NCI-H1092 (cell line): ENCODE data around the gene CCSER2.
"Not testable (repeated sequence)": the region's sequence is repeated elsewhere in the genome, so short reads cannot be mapped to it uniquely, and the experiment has no call there.

Source experiments
- DNase-seq: peaks from one replicate; lab custom pipeline; 2025; lab: John Stamatoyannopoulos, UW

CCSER2 gene

DNA sequence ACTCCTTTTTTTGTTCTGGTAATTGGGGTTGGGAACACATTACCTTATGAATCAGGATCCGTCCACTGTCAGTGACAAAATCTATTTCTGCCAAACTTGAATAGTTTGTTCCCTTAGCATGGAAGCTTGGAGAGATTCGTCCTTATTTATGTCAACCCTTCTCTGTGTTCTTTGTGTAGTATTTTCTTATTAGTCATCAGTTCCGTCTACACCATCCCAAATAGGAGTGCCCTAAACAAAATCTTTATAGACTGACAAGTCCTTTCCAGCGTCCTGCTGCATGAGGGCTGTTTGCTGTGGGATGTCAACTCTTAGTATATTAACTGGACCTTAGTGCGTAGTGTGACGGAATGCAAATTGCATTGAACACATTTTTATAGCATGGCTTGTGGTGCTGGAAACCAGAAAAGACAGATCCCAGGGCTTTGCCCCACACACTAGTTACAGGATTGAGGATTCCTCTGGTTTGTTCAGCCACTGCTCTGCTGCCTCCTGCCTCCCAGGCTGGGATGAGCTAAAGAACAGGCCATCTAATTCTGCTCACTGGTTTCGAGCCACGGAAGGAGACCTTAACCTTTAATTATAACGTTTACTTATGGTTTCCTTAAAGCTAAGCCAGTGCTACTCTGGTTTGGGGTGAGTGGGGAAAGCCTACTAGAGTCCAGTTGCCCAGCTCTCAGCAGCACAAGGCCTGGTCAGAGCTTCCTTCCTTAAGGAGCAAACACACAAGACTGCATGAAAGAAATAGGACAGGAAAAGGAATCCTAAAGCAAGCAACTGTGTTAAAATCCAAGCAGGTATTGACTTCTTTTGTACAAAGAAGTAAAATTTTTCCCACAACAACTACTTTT lies 194.4 kb downstream of the CCSER2 start:
- DNase-seq, result no peak

DNA sequence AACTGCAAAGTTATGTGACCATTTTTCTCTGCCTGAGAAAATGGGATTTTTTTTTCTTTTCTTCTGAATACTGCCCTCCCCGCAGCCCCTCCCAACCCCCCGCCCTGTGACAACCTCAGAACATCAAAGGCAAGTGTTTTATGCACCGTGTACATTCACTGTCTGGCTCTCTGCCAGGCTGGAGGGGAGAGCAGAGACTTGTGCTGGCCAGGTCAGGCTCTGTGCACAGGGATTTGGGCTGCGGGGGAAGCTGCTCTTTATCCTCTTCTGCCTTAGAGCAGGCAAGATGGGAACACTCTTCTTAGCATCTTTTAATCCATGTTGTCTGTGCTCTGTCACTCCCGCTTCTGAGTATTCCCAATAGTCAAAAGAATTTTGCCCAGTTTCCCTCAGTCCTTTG lies 195.1 kb downstream of the CCSER2 start:
- DNase-seq, result no peak

DNA sequence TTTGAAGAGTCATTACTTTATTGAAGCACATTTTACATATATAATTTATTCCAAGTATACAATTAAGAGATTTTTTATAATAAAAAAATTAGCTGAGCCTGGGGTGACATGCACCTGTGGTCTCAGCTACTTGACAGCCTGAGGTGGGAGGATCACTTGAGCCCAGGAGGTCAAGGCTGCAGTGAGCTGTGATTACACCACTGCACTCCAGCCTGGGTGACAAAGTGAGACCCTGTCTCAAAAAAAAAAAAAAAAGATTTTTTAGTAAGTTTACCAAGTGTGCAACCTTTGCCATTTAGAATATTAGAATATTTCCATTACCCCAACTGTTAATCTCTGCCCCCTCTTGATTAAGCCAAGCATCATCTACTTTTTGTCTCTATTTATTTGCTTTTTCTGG lies 196.0 kb downstream of the CCSER2 start:
- DNase-seq, result no peak

DNA sequence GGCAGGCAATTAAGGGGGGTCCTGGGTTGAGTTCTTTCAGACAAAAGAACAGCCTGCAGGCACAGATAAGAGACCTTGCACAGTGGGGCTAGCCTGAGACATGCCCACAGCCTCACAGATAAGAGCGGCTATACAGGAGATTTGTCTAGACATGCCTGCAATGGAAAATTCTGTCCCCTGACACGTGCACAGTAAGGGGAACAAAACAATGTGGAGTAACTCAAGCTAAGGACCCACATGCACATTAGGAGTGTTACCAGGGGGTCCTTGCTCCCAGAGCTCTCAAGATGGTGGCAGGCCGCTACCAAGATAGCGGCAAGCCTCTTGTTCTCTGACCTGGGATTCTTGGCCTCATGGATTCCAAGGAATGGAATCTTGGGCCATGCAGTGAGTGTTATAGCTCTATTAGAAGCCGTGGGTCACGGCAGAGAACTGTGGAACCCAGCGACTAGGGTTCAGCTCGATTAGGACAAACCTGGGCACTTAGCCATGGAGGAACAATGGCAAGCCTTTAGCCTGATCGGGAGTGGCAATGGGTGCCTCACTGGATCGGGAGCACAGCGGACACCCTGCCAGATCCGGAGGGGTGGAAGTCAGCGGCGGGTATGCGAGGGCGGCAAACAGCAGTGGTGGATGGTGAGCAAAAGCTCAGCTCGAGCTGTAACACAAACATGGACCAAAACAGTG lies 196.9 kb downstream of the CCSER2 start:
- DNase-seq, result no peak

DNA sequence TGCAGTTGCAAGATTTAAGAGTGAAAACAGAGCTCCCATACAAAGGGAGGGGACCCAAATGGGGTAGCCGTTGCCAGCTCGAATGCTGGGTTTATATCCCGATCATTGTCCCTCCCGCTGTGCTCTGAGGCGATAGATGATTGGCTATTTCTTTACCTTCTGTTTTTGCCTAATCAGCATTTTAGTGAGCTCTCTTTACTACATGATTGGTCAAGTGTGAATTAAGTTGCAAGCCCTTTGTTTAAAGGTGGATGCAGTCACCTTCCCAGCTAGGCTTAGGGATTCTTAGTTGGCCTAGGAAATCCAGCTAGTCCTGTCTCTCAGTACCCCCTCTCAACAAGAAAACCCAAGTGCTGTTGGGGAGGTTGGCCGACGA lies 197.4 kb downstream of the CCSER2 start:
- not testable (repeated sequence) for DNase-seq

DNA sequence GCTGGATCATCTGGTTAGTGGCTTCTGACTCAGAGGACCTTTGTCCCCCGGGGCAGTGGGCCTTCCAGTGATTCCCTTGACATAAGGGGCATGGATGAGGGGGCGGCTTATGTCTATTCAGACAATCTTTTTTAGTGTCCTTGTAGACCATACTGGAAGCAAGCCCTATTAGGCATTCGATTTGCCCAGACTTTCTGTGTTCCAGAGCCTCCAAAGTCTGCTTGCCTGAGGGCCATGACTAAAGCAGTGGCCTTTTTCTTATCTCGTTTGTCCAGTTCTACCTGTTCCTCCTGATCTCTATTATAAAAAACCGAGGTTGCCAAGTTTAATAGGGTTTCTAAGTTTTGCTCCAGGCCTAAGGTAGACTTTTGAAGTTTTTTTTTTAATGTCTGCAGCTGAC lies 199.0 kb downstream of the CCSER2 start:
- DNase-seq, result not testable (repeated sequence)

DNA sequence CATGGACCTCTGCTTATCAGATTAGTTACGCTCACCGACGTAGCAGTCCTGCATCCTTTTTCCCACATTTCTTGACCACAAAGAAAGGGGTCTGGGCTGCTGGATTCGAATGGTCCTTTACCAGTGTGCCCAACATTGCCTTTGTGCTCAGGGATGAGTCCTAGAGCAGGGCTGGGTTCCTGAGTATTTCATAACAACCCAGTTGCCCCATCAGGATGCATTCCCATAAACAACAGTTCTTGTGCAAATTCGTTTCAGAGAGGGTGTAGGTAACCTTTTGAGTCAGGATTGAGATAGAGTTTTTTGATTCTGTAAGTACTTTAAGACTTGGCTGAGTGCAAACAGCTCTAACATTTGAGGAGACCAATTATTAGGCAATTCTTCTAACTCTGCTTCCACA lies 200.1 kb downstream of the CCSER2 start:
- not testable (repeated sequence) for DNase-seq

DNA sequence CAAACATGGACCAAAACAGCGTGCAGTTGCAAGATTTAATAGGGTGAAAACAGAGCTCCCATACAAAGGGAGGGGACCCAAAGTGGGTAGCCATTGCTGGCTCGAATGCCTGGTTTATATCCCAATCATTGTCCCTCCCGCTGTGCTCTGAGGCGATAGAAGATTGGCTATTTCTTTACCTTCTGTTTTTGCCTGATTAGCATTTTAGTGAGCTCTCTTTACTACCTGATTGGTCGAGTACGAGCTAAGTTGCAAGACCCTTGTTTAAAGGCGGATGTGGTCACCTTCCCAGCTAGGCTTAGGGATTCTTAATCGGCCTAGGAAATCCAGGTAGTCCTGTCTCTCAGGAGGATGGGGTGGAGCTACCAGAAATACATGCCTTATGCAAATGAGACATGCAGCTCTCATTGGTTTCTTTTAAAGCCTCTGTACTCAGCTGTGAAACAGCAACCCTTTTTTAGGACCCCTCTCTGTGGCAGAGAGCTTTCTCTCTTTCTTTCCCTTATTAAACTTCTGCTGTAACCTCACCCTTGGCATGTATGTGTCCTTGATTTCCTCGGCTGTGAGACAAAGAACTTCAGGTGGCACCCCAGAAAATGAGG lies 202.4 kb downstream of the CCSER2 start:
- no peak for DNase-seq

DNA sequence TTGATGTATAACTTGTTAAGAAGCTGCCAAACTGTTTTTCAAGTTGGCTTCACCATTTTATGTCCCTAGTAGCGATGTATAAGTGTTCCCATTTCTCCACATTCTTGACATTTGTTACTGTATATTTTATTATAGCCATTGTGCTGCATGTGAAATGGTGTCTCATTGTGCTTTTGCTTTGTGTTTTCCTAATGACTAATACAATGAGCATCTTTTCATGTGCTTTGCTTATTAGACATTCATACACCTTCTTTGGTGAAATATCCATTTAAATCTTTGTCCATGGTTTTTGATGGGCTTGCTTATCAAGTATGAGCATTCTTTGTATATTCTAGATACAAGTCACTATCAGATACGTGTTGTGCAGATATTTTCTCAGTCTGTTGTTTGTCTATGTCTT lies 203.0 kb downstream of the CCSER2 start:
- no peak for DNase-seq

DNA sequence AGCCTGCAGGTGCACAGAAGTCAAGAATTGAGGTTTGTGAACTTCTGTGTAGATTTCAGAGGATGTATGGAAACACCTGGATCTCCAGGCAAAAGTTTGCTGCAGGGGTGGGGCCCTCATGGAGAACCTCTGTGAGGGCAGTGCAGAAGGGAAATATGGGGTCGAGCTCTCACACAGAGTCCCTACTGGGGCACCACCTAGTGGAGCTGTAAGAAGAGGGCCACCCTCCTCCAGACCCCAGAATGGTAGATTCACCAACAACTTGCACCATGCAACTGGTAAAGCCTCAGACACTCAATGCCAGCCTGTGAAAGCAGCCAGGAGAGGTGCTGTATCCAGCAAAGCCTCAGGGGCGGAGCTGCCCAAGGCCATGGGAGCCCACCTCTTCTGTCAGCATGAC lies 205.8 kb downstream of the CCSER2 start:
- DNase-seq, result no peak

DNA sequence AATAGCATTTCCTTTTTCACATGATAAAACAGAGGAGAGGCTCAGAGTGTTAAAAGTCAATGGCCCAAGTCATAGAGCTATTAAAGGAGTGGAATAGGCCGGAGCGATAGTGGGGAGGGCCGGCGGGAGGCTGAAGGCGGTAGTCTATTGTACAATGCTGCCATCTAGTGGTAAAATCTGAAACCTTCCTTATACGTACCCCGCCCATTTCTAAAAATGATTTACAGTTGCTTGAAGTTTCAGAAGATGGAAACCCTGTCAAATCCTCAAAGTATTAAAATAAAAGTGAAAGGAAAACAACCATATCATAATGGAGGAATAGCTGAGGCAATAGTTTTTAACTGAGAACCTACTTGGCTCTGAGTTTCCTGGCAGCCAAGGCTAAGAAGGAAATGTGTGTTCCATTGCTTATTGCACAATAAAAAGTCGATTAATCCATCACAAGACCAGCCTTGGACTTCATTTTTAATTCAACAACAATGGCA lies 209.1 kb downstream of the CCSER2 start:
- peak; percentile 53 for DNase-seq

DNA sequence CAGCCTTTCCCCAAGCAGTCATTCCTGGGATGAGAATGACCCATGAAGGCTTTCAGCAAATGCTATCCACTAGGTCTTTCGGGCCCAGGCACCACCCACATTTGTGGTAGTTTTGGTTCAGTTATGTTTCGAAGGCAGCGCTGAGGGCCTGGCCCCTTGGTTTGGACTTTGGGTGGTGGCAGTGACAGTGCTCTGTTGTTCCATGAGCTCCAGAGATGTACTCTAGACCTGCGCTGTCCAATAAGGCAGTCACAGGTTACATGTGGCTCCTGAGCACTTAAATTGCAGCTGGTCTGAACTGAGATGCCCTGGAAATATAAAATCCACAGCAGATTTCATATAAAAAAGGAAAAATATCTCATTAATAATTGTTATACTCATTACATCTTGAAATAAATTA lies 209.6 kb downstream of the CCSER2 start:
- DNase-seq, result no peak

DNA sequence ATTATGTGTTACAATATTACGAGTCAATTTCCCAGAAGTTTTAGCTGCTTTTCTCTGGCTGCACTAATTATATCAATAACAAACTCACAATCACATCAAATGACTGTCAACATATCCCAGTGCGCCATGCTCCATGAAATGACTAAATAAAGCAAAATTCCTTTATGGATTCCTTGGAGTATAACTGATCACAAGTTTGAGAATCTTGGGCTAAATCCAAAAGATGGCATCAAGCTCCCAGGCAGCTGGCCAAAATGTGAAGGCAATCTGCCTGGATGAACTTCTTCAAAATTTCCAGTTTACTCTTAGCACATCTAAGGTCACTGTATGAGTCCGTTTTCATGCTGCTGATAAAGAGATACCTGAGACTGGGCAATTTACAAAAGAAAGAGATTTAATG lies 210.8 kb downstream of the CCSER2 start:
- no peak for DNase-seq

DNA sequence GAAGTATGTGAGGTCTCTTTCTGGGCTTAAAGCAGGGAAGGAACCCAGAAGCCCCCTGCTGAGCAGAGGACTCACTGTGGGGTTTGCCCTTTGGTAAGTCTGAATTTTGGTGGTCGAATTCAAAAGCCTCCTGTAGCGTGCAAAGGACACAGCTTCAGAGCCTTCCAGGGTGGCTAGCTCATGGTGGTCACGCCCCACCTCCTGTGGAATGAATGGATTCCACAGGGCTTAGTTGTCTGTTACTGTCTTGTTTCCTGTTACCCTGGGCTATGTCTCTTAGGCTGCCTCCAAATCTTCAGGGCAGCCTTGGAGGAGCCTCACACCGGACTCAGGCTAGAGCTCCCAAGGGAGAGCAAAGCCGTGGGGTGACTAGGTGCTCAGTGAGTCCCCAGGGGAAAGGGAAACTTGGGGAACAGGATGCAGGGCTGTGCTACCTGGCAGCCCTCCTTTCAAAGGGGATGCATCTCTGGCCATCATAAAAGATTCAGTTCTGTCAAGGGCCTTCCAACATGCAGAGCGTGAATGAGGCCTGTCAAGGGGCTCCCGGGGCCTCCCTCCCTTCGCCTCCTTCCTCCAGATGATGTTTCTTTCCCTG lies 211.7 kb downstream of the CCSER2 start:
- no peak for DNase-seq

DNA sequence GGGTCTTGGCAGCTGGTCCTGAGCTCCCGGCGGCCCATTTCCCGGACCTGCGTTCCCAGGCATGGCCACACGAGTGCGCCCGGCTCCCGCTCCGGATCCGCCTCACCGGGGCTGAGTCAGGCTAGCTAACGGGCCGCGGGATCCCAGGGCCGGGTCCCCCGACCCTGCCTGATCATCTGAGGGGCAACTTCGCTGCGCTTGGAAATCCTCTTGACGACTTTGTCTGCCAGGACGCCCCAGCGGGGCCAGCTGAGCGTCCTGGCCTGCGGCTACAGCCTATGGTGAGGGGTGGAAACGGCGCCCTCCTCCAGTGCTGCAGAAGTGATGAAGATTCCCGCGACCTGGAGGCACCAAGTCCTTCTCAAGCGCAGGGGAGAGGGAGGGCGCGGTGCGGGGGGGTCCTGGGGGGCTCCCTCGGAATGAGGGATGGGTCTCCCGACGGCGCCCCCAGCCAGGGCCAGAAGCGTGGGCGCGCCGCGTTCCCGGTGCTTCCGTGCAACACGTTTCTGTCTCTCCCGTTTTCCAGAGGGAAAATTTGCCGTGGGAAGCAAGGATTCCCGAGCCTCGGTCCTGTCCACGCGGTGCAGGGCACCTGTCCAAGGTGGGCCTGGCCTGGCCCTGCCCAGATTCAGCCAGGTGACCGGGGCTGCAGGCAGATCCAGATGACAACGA lies 212.4 kb downstream of the CCSER2 start:
- DNase-seq, result no peak

DNA sequence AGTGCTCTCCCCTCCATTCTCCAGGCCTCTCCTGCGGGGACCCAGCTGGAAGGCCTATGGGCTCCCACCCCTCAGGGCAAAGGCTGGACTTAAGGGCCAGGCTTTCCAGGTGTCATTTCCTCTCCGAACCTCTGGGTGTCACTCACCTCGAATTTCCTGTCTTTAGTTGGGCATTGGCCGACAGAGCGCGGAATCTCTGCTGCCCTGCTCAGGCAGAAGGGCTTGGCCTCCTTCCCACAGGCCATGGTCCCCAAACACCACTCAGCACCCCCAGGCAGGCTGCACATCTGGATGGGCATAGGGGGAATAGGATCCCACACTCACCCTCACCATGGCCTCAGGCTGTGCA lies 212.9 kb downstream of the CCSER2 start:
- no peak for DNase-seq

DNA sequence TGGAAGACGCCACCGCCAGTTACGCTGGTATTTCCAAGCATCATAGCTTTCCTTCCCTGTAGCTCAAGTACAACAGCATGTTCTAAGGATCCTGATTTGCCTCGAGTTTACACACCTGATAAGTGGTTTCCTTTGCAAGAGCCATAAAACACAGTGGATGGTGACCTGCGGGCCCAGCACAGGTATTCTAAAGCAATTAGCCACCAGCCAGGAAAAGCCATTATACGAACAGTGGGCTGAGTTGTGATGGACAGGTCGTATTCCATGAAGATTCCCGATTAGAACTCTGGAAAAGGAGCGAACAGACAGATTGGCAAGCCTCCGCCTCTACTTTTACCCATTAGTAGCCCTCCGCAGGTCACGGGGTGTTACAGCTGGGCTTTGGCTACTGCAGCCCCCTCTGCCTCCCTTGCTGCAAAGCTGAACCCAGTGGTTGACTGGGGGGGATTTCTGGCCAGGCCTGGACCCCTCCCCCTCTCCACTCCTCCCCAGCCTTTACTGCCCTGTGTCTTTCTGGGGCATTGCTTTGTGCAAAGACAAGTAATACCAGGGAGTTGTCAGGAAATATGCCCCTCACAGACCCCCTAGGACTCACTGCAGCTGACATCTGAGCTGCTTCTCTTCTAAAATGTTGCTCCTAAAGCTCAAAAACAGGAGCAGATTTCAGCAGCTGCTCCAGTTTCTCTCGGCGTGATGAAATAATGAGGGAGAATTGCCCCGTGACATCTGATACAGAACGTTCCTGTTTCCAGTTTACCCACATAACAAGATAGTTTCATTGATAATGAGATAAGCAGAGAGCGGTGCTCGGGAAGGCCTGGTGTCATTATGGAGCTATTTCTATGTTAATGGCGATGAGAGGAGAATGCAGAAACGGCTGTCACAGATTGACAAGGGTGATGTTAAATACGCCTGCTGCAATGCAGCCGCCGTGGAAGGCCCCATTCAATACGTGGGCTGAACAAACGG lies 214.4 kb downstream of the CCSER2 start:
- DNase-seq, result peak; percentile 17

DNA sequence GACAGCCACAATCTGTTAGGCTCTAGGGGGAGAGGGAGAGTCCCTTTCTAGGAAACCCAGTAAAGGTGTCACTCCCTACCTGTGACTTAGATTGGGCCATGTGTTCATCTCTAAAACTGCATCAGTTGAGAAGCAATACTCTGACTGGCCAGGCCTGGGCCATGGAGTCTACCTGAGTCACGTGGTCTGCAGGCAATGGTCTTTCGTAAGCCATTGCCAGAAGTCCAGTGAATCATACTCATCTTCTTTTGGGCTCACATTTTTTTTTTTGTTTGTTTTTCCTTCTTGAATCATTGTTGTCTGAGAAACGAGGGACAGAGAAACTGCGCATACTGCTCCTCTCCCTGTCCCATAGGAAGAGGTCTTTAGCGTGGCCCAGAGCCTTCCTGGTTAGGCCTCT lies 215.6 kb downstream of the CCSER2 start:
- no peak for DNase-seq

DNA sequence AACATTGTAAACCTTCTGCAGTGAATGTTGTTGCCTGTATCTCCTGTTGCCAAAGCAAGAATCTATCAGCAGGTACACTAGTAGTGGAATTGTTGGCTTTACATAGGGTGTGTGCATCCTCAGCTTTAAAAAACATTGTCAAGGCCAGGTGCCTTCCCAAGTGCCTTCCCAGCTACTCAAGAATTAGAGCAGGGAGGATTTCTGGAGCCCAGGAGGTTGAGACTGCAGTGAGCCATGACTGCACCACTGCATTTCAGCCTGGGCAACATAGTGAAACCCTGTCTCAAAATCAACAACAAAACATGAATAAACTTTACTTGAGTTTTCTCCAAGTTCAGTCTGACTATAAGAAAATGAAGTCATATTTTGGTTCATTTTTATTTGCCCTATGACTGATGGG lies 217.3 kb downstream of the CCSER2 start:
- DNase-seq, result no peak

DNA sequence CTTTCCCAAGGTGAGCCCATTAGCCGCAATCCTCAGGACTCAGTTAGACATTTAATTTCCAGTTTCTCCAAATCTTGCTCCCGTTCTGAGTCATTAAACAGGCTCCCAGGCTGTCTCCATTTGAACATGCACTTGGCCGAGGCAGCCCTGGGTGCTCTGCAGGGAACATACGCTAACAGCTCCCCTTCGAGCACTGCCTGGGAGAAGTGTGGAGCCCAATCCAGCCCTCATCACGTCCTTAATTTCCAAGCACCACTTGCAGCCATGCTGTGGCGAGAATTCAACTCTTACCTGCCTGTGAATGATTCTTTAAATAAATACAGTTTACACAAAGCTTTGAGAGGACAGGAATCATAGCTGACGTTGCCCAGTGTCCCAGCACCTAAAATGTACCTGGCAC lies 218.2 kb downstream of the CCSER2 start:
- no peak for DNase-seq

DNA sequence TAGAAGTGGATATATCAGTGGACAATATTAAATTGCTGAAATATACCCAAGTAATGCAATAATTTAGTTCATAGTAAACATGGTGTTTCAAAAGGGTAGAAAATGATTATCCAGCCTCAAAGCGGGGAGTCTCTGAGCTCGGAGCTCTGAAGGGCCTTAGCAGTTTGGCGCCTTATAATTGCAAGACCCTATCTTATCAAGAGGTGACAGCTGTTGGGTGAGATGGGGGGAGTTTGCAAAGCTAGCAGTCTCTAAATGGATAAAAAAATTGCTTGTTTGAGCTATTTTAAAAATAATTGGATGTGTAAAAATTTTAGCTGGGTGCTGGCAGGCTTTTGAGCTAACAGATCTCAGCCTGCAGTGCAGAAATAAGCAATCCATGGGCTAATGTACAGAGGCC lies 219.2 kb downstream of the CCSER2 start:
- DNase-seq, result peak; percentile 8
